Measurements from ENCODE around the gene CLDN5. TPM values are rescaled to one million over a fixed set of nuclear protein-coding genes. Genes with fewer than 3 reads are reported as not detected.

The CLDN5 gene
- total and polyA plus RNA-seq, 5 donors from 2014 or later, result 0.84 to 2.3 (median 1.7) TPM

- DNase-seq (no peak), ATAC-seq (ENCODE audit: low read depth in 2 of 2) (no peak)
- peaks cover 15 to 36% (median 27%) of the 10 kb centered on the region in 4 donors for H3K4me1 Mint-ChIP-seq
- no peaks in the 10 kb centered on the region for H3K27me3 Mint-ChIP-seq
- peaks cover 26% of the 10 kb centered on the region for H3K4me1 ChIP-seq (ENCODE audit: control insufficient read depth, insufficient read depth, low read length, poor library complexity, severe bottlenecking)
- H3K36me3 ChIP-seq (ENCODE audit: control insufficient read depth, insufficient read depth, low read length), result peaks cover 4% of the 10 kb centered on the region
- no peaks in the 10 kb centered on the region for H3K9me3 Mint-ChIP-seq
- peak overlapping the region in 3 of 4 donors; percentile 26 to 98 (median 96) for H3K4me3 Mint-ChIP-seq
- H3K27ac ChIP-seq (ENCODE audit: insufficient read depth, low read length, poor library complexity, severe bottlenecking), result no peak overlapping the region
- H3K9me3 ChIP-seq (ENCODE audit: control insufficient read depth in 2 of 2, low read length in 2 of 2), result no peaks in the 10 kb centered on the region
- no peak overlapping the region for H3K27ac Mint-ChIP-seq
- peak overlapping the region; percentile 99 for H3K4me3 ChIP-seq (ENCODE audit: low read depth, low read length)
- no peaks in the 10 kb centered on the region for H3K36me3 Mint-ChIP-seq
- no peaks in the 10 kb centered on the region for H3K27me3 ChIP-seq (ENCODE audit: control insufficient read depth, insufficient read depth, low read length)
These were observed 43.4 kb downstream of the CLDN5 start for GRCh38 chr22:19480789-19481188.

DNA sequence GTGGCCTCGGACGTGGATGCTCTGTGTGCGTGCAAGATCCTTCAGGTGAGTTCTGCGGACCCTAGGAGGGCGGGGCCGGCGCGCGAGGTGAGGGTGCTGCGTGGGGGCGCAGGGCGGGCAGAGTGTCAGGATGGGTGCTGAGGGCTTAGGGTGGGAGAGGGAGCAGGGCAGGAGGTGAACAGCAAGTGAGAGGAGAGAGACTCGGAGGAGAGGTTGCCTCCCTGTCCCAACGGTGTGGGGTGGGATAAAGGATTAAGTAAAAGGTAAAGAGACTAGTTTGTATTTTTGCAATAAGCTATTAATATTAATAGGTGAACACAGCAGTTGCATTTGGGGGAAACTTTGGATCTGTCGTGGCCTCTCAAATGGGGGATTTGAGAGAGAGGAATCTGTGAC is 44.0 kb downstream of the CLDN5 start:
- peak overlapping the region; percentile 99 for H3K27ac ChIP-seq (ENCODE audit: insufficient read depth, low read length, poor library complexity, severe bottlenecking)
- no peaks in the 10 kb centered on the region for H3K9me3 ChIP-seq (ENCODE audit: control insufficient read depth in 2 of 2, low read length in 2 of 2)
- peak overlapping the region; percentile 95 to 98 (median 96) for H3K4me3 Mint-ChIP-seq
- H3K4me1 Mint-ChIP-seq, result peaks cover 17 to 39% (median 33%) of the 10 kb centered on the region in 4 donors
- no peaks in the 10 kb centered on the region for H3K27me3 Mint-ChIP-seq
- peaks cover 30% of the 10 kb centered on the region for H3K4me1 ChIP-seq (ENCODE audit: control insufficient read depth, insufficient read depth, low read length, poor library complexity, severe bottlenecking)
- peak overlapping the region; percentile 99 for H3K4me3 ChIP-seq (ENCODE audit: low read depth, low read length)
- H3K9me3 Mint-ChIP-seq, result no peaks in the 10 kb centered on the region
- DNase-seq (no peak), ATAC-seq (ENCODE audit: low read depth in 2 of 2) (no peak)
- H3K36me3 Mint-ChIP-seq, result peaks cover 2% of the 10 kb centered on the region
- peak overlapping the region; percentile 91 to 100 (median 100) for H3K27ac Mint-ChIP-seq
- H3K36me3 ChIP-seq (ENCODE audit: control insufficient read depth, insufficient read depth, low read length), result peaks cover 6% of the 10 kb centered on the region
- H3K27me3 ChIP-seq (ENCODE audit: control insufficient read depth, insufficient read depth, low read length), result no peaks in the 10 kb centered on the region

GRCh38 chr22:19479355-19480172 is 44.6 kb downstream of the CLDN5 start, which contains the start of gene CDC45:
TSS of gene CDC45 (plus strand) at chr22:19479920. CDS start at chr22:19479969, 49 bp downstream.
- Histone ChIP-seq H3K27ac (ENCODE audit: insufficient read depth, low read length, poor library complexity, severe bottlenecking) (peak within 1 kb of the TSS; percentile 99), H3K36me3 (ENCODE audit: control insufficient read depth, insufficient read depth, low read length) (peaks cover 13% of the 10 kb centered on the region), H3K9me3 (ENCODE audit: control insufficient read depth in 2 of 2, low read length in 2 of 2) (no peaks in the 10 kb centered on the region), H3K4me3 (ENCODE audit: low read depth, low read length) (peak within 1 kb of the TSS; percentile 99), H3K4me1 (ENCODE audit: control insufficient read depth, insufficient read depth, low read length, poor library complexity, severe bottlenecking) (peaks cover 31% of the 10 kb centered on the region), H3K27me3 (ENCODE audit: control insufficient read depth, insufficient read depth, low read length) (no peaks in the 10 kb centered on the region)
- peak within 1 kb of the TSS; percentile 100 for H3K27ac Mint-ChIP-seq
- ATAC-seq (ENCODE audit: low read depth in 2 of 2), result peak; percentile 89 to 91
- H3K4me1 Mint-ChIP-seq, result peaks cover 17 to 41% (median 33%) of the 10 kb centered on the region in 4 donors
- H3K27me3 Mint-ChIP-seq, result no peaks in the 10 kb centered on the region
- peaks cover 4% of the 10 kb centered on the region for H3K36me3 Mint-ChIP-seq
- H3K9me3 Mint-ChIP-seq, result no peaks in the 10 kb centered on the region
- H3K4me3 Mint-ChIP-seq, result peak within 1 kb of the TSS; percentile 95 to 98 (median 96)
- DNase-seq, result peak; percentile 94 to 99 (median 96)

DNA sequence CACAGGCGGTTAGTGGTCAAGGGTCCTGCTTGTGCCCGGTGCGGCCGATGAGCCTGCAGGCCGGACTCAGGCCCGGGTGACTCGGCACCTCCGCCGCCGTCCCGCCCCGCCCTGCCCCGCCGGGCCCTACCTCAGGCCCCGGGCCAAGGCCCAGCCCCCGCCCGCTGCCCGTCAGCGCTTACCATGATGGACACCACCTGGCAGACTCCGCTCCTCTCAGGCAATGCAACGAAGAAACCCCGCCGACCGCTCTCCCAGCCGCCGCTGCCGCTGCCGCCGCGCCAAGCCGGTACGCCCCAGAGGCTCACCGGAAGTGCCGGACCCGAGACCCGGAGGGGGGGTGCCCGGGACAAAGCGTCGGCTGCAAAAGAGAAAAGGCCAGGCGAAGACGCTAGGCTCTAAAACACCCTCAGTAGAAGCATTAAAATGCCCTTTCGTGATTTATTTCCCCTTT is 45.3 kb downstream of the CLDN5 start, which contains the start of gene UFD1:
UFD1 (minus strand) TSS at position 293 of the 454 bp plus-strand sequence; CDS start at position 185, 108 bp downstream.
- peaks cover 31% of the 10 kb centered on the region for H3K4me1 ChIP-seq (ENCODE audit: control insufficient read depth, insufficient read depth, low read length, poor library complexity, severe bottlenecking)
- no peaks in the 10 kb centered on the region for H3K27me3 Mint-ChIP-seq
- peaks cover 17 to 43% (median 33%) of the 10 kb centered on the region in 4 donors for H3K4me1 Mint-ChIP-seq
- H3K36me3 Mint-ChIP-seq, result peaks cover 6% of the 10 kb centered on the region
- H3K9me3 ChIP-seq (ENCODE audit: control insufficient read depth in 2 of 2, low read length in 2 of 2), result no peaks in the 10 kb centered on the region
- DNase-seq (peak; percentile 78 to 88 (median 88)), ATAC-seq (ENCODE audit: low read depth in 2 of 2) (peak; percentile 45 to 47)
- peaks cover 15% of the 10 kb centered on the region for H3K36me3 ChIP-seq (ENCODE audit: control insufficient read depth, insufficient read depth, low read length)
- peak within 1 kb of the TSS; percentile 99 for H3K4me3 ChIP-seq (ENCODE audit: low read depth, low read length)
- peak within 1 kb of the TSS; percentile 99 for H3K27ac ChIP-seq (ENCODE audit: insufficient read depth, low read length, poor library complexity, severe bottlenecking)
- H3K4me3 Mint-ChIP-seq, result peak within 1 kb of the TSS; percentile 95 to 100 (median 96)
- peak within 1 kb of the TSS; percentile 100 for H3K27ac Mint-ChIP-seq
- no peaks in the 10 kb centered on the region for H3K9me3 Mint-ChIP-seq
- no peaks in the 10 kb centered on the region for H3K27me3 ChIP-seq (ENCODE audit: control insufficient read depth, insufficient read depth, low read length)

- H3K36me3 ChIP-seq (ENCODE audit: control insufficient read depth, insufficient read depth, low read length), result peaks cover 22% of the 10 kb centered on the region
- peaks cover 31% of the 10 kb centered on the region for H3K4me1 ChIP-seq (ENCODE audit: control insufficient read depth, insufficient read depth, low read length, poor library complexity, severe bottlenecking)
- H3K27me3 ChIP-seq (ENCODE audit: control insufficient read depth, insufficient read depth, low read length), result no peaks in the 10 kb centered on the region
- DNase-seq (peak in 2 of 3 donors; percentile 39 to 56), ATAC-seq (ENCODE audit: low read depth in 2 of 2) (no peak)
- H3K9me3 ChIP-seq (ENCODE audit: control insufficient read depth in 2 of 2, low read length in 2 of 2), result no peaks in the 10 kb centered on the region
- H3K4me3 ChIP-seq (ENCODE audit: low read depth, low read length), result peak overlapping the region; percentile 94
- Mint-ChIP-seq H3K27ac (peak overlapping the region; percentile 83 to 100 (median 92)), H3K27me3 (no peaks in the 10 kb centered on the region), H3K4me3 (peak overlapping the region; percentile 95 to 100 (median 96)), H3K36me3 (peaks cover 8% of the 10 kb centered on the region), H3K9me3 (no peaks in the 10 kb centered on the region), H3K4me1 (peaks cover 17 to 45% (median 33%) of the 10 kb centered on the region in 4 donors)
- peak overlapping the region; percentile 99 for H3K27ac ChIP-seq (ENCODE audit: insufficient read depth, low read length, poor library complexity, severe bottlenecking)
These were observed 45.9 kb downstream of the CLDN5 start for GRCh38 chr22:19478045-19478900.

- Histone ChIP-seq H3K27me3 (ENCODE audit: control insufficient read depth, insufficient read depth, low read length) (no peaks in the 10 kb centered on the region), H3K4me3 (ENCODE audit: low read depth, low read length) (peak overlapping the region; percentile 94), H3K36me3 (ENCODE audit: control insufficient read depth, insufficient read depth, low read length) (peaks cover 30% of the 10 kb centered on the region), H3K4me1 (ENCODE audit: control insufficient read depth, insufficient read depth, low read length, poor library complexity, severe bottlenecking) (peaks cover 31% of the 10 kb centered on the region), H3K9me3 (ENCODE audit: control insufficient read depth in 2 of 2, low read length in 2 of 2) (no peaks in the 10 kb centered on the region), H3K27ac (ENCODE audit: insufficient read depth, low read length, poor library complexity, severe bottlenecking) (peak overlapping the region; percentile 99)
- no peak for ATAC-seq (ENCODE audit: low read depth in 2 of 2)
- peak overlapping the region; percentile 83 to 100 (median 92) for H3K27ac Mint-ChIP-seq
- H3K9me3 Mint-ChIP-seq, result no peaks in the 10 kb centered on the region
- H3K4me1 Mint-ChIP-seq, result peaks cover 17 to 45% (median 33%) of the 10 kb centered on the region in 4 donors
- no peaks in the 10 kb centered on the region for H3K27me3 Mint-ChIP-seq
- peak overlapping the region; percentile 95 to 100 (median 96) for H3K4me3 Mint-ChIP-seq
- peaks cover 8% of the 10 kb centered on the region for H3K36me3 Mint-ChIP-seq
- DNase-seq, result peak in 2 of 3 donors; percentile 24 to 54
These were observed 46.7 kb downstream of the CLDN5 start for GRCh38 chr22:19477321-19478044.

DNA sequence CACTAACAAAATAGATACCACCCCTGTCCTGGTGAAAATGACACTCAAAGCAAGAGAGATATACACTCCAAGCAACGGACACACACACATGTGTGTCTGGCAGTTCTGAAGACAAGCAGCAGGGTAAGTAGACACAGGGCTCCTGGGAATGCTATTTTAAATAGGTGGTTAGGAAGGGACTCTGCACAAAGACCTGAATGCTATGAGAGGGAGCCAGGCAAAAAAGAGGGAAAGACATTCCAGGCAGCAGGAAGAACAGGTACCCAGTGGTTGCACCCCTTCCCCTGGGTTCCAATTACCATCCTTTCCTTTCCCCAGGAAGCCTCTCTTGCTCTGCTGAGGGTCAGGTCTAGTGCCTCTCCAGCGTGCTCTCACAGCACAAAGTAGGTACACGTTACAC is 48.2 kb downstream of the CLDN5 start:
- peak overlapping the region in 1 of 4 donors; percentile 39 for H3K4me3 Mint-ChIP-seq
- no peak overlapping the region for H3K4me3 ChIP-seq (ENCODE audit: low read depth, low read length)
- no peak for DNase-seq
- H3K9me3 Mint-ChIP-seq, result no peaks in the 10 kb centered on the region
- H3K27ac ChIP-seq (ENCODE audit: insufficient read depth, low read length, poor library complexity, severe bottlenecking), result no peak overlapping the region
- H3K4me1 Mint-ChIP-seq, result peaks cover 17 to 47% (median 37%) of the 10 kb centered on the region in 4 donors
- H3K9me3 ChIP-seq (ENCODE audit: control insufficient read depth in 2 of 2, low read length in 2 of 2), result no peaks in the 10 kb centered on the region
- no peaks in the 10 kb centered on the region for H3K27me3 Mint-ChIP-seq
- no peaks in the 10 kb centered on the region for H3K27me3 ChIP-seq (ENCODE audit: control insufficient read depth, insufficient read depth, low read length)
- peak overlapping the region in 2 of 3 donors; percentile 49 to 56 for H3K27ac Mint-ChIP-seq
- ATAC-seq (ENCODE audit: low read depth in 2 of 2), result no peak
- peaks cover 16% of the 10 kb centered on the region for H3K36me3 Mint-ChIP-seq
- H3K36me3 ChIP-seq (ENCODE audit: control insufficient read depth, insufficient read depth, low read length), result peaks cover 44% of the 10 kb centered on the region
- peaks cover 31% of the 10 kb centered on the region for H3K4me1 ChIP-seq (ENCODE audit: control insufficient read depth, insufficient read depth, low read length, poor library complexity, severe bottlenecking)

Measured in CD4-positive, CD25-positive, alpha-beta regulatory T cell (primary cell).